ENCODE data around the gene INPP4A. TPM values are rescaled to one million over a fixed set of nuclear protein-coding genes. Genes with fewer than 3 reads are reported as not detected.

Gene INPP4A
- total and polyA plus RNA-seq, 2 donors (not counting 3 experiments of a cell fraction or from before 2014, with no cell fraction given), result 14.9 to 28.8 TPM

- Histone ChIP-seq H3K9ac (replicated peaks; ENCODE audit: extremely low read depth, insufficient read depth, low read length) (no peak overlapping the region), H3K27ac (ENCODE audit: insufficient read depth, low read depth, low read length) (no peak overlapping the region), H3K27me3 (ENCODE audit: control insufficient read depth in 2 of 2, insufficient read depth in 2 of 2, low read length in 2 of 2) (no peaks in the 10 kb centered on the region), H4K20me1 (replicated peaks; ENCODE audit: control insufficient read depth, extremely low read depth, insufficient read depth, low read length) (no peaks in the 10 kb centered on the region), H3K9me3 (replicated peaks; ENCODE audit: control insufficient read depth, insufficient read depth, low read length) (no peaks in the 10 kb centered on the region), H3K4me3 (replicated peaks in 1 of 3; ENCODE audit: insufficient read depth in 1 of 3, low read depth in 1 of 3, low read length in 3 of 3) (no peak overlapping the region), H3K36me3 (ENCODE audit: control insufficient read depth in 2 of 2, extremely low read depth in 1 of 2, insufficient read depth in 2 of 2, low read length in 2 of 2) (peaks cover 4 to 30% of the 10 kb centered on the region in 2 experiments), H3K4me1 (ENCODE audit: control insufficient read depth, extremely low read depth, insufficient read depth, low read length) (no peaks in the 10 kb centered on the region), H3K9me1 (replicated peaks; ENCODE audit: control insufficient read depth, extremely low read depth, insufficient read depth, low read length) (no peaks in the 10 kb centered on the region), H2AFZ (ENCODE audit: low read depth, low read length) (no peak overlapping the region), H3K4me2 (ENCODE audit: insufficient read depth, low read length) (no peak overlapping the region), H3K79me2 (ENCODE audit: control insufficient read depth, insufficient read depth, low read length) (no peaks in the 10 kb centered on the region)
- BruUV-seq (replicated peaks), result no TSS peak
- CTCF ChIA-PET, result interaction anchor here (0.8 to 0.9 kb wide), 2 partner anchors 12 to 29 kb away, joined by 3 read pairs; no protein-coding TSS in a partner anchor
- POLR2A ChIA-PET, result no interaction called here
- DNase-seq (ENCODE audit: low read depth, low spot score), result no peak
- no peak for FAIRE-seq
- dilution Hi-C loops (cut with MboI; ENCODE audit: extremely low pct_ligation_motif_present, low sequenced_read_pairs) (no loop called here), intact Hi-C loops (cut with micrococcal nuclease) (no loop called here)
- TF ChIP-seq MAX (IDR thresholded peaks at IDR 0.05; ENCODE audit: insufficient read depth, insufficient read length) (no peak), EZH2 (IDR thresholded peaks at IDR 0.05; ENCODE audit: borderline replicate concordance, low read depth, low read length, severe bottlenecking) (no peak), POLR2AphosphoS5 (IDR thresholded peaks at IDR 0.05; ENCODE audit: insufficient read depth, low read depth, low read length) (no peak), GATA2 (IDR thresholded peaks at IDR 0.05; ENCODE audit: insufficient read depth, insufficient read length, low read depth, low read length) (no peak), CTCF (IDR thresholded peaks at IDR 0.05; ENCODE audit: extremely low read depth in 1 of 2, insufficient read depth in 1 of 2, low read depth in 1 of 2, low read length in 2 of 2) (no peak), MYC (IDR thresholded peaks at IDR 0.05; ENCODE audit: low read depth, low read length) (no peak), POLR2A (IDR thresholded peaks at IDR 0.05; ENCODE audit: low read depth, low read length) (no peak), JUN (IDR thresholded peaks at IDR 0.05; ENCODE audit: borderline replicate concordance, insufficient read depth, insufficient read length, low read depth) (no peak), FOS (IDR thresholded peaks at IDR 0.05; ENCODE audit: borderline replicate concordance, insufficient read depth, low read length) (no peak)
Observed at GRCh38 chr2:98572676-98573075, 128.0 kb downstream of the INPP4A start.

Measured in endothelial cell of umbilical vein (primary cell).